GM18519 (cell line): ENCODE measurements around the gene KRTDAP.

Source experiments
- ATAC-seq: cut with Tn5 transposase; IDR thresholded peaks from one replicate; pipeline ENCODE4 v1.9.1; 2021; ENCODE audit warnings: mild to moderate bottlenecking, moderate library complexity; ENCODE audit not compliant: unreplicated experiment, low FRiP score

Gene KRTDAP

GRCh38 chr19:35513628-35514281, 23.5 kb upstream of the KRTDAP start, which contains the start of gene DMKN:
Gene DMKN (minus strand): TSS chr19:35513649. CDS start chr19:35513475, 174 bp downstream.
- no peak for ATAC-seq

- no peak for ATAC-seq
Observed at GRCh38 chr19:35512831-35513627, 22.8 kb upstream of the KRTDAP start.

- no peak for ATAC-seq
Observed at GRCh38 chr19:35511337-35511736, 21.1 kb upstream of the KRTDAP start.

- ATAC-seq, result no peak
Observed at GRCh38 chr19:35510626-35510964, 20.3 kb upstream of the KRTDAP start.

GRCh38 chr19:35509861-35510625, 19.8 kb upstream of the KRTDAP start:
- no peak for ATAC-seq

GRCh38 chr19:35509018-35509652, 18.9 kb upstream of the KRTDAP start:
- no peak for ATAC-seq

- ATAC-seq, result no peak
Observed at GRCh38 chr19:35508129-35508528, 17.9 kb upstream of the KRTDAP start.

GRCh38 chr19:35507561-35507960, 17.3 kb upstream of the KRTDAP start:
- no peak for ATAC-seq

- ATAC-seq, result no peak
Observed at GRCh38 chr19:35506011-35506410, 15.7 kb upstream of the KRTDAP start.

GRCh38 chr19:35502751-35503150, 12.5 kb upstream of the KRTDAP start:
- ATAC-seq, result no peak

GRCh38 chr19:35501684-35502083, 11.4 kb upstream of the KRTDAP start:
- no peak for ATAC-seq

- no peak for ATAC-seq
Observed at GRCh38 chr19:35500611-35501010, 10.3 kb upstream of the KRTDAP start.

- ATAC-seq, result no peak
Observed at GRCh38 chr19:35498984-35499527, 8.8 kb upstream of the KRTDAP start.

GRCh38 chr19:35498220-35498619, 8.0 kb upstream of the KRTDAP start:
- ATAC-seq, result no peak

- no peak for ATAC-seq
Observed at GRCh38 chr19:35497406-35497805, 7.1 kb upstream of the KRTDAP start.

GRCh38 chr19:35495107-35496064, 5.1 kb upstream of the KRTDAP start:
- no peak for ATAC-seq

- ATAC-seq, result no peak
Observed at GRCh38 chr19:35493971-35494370, 3.7 kb upstream of the KRTDAP start.

- no peak for ATAC-seq
Observed at GRCh38 chr19:35491836-35492360, 1.6 kb upstream of the KRTDAP start.

GRCh38 chr19:35488677-35489076, 1.6 kb downstream of the KRTDAP start:
- no peak for ATAC-seq
